HG03095 (cell line): Measurements from ENCODE around the gene OR5K2.
A peak's percentile ranks its signal among the peaks of the same experiment; 100 is the strongest.

Experiments
- ATAC-seq: cut with Tn5 transposase; IDR thresholded peaks from one replicate; pipeline ENCODE4 v1.9.1; 2021; ENCODE audit warnings: moderate library complexity; ENCODE audit not compliant: unreplicated experiment

The OR5K2 gene

DNA sequence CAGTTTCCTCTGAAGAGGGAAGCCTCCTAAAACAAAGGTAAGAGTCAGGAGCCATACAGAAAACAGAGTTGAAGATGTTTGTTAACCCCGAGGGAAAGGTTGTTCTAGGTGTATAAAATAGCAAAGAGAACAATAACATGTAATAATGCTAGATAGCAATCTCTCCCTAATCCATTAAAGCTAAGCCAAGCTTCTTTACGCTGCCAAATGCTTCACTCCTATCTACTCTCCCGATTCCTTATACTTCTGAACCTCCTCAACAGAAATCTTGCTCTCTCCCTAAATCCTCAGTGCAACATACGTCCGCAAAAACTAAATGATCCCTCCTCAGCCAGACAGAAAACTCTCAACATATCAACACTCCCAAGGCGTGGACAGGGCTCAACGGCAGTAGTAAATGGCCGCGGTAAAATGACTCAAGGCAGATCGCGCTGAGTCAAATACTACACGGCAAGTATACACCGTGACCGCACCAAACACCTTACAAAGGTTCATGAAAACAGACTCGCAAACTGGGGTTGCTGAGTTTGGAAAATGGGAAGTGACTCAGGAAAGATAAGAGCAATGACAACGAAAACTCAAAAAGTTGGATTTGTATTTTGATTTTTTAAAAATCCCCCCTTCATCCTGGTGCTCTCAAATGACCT, 24.5 kb downstream of the OR5K2 start:
- peak; percentile 34 for ATAC-seq

DNA sequence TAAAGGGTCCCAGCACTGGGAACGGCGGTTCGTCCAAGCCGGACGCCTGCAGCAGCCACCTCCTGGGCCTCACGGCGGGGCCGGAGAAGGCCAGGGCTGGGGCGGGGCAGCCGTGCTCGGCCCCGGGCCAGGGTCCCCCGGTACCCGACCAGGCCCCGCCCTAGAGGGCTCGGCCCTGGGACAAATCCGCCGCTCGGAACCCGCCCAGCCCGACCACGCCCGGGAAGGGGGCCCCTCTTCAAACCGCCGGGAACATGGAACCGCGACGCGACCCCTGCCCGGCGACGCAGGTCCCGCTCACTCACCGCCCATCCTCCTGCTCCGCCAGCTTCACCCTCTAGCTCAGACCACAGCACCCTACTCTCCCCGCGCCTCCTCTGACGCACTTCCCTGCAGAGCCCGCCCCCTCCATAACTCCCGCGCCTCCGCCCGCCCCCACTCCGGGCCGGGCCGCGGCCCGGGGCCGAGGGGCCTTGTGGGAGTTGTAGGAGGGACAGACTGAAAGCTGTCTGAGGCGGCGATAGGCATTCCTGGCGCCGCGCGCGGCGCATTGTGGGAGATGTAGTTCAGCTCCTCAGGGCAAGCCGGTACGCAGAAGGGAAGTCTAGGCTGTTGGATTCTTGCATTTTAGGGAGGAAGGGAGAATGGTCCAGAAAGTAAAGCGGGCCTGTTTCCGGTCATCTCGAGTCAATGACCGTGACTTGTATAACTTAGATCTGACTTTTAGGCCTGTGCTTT, 25.2 kb downstream of the OR5K2 start, which contains the start of gene CLDND1:
Gene CLDND1, minus strand, starts transcription at position 359 of the 738 bp plus-strand sequence. CDS start 1,478 bp downstream, outside the sequence.
- ATAC-seq = peak; percentile 86

DNA sequence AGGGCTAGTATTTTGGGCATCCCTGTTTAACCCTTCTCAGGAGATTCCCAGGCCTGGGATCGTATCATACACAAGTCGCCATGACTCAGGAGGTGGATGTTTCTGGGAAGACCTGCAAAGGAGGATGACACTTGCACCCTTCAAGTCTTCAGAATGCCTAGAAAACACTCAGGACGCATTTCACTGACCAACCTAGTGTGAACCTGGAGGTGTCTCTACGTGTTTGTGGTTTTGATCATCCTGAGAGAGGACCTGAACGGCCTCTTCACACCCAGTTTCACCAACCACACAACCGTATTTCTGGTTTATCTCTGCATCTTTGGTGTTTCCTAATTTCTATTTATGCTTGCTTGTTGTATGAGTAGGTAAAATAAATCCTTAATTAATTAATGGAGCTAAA, 28.0 kb downstream of the OR5K2 start:
- ATAC-seq = no peak

DNA sequence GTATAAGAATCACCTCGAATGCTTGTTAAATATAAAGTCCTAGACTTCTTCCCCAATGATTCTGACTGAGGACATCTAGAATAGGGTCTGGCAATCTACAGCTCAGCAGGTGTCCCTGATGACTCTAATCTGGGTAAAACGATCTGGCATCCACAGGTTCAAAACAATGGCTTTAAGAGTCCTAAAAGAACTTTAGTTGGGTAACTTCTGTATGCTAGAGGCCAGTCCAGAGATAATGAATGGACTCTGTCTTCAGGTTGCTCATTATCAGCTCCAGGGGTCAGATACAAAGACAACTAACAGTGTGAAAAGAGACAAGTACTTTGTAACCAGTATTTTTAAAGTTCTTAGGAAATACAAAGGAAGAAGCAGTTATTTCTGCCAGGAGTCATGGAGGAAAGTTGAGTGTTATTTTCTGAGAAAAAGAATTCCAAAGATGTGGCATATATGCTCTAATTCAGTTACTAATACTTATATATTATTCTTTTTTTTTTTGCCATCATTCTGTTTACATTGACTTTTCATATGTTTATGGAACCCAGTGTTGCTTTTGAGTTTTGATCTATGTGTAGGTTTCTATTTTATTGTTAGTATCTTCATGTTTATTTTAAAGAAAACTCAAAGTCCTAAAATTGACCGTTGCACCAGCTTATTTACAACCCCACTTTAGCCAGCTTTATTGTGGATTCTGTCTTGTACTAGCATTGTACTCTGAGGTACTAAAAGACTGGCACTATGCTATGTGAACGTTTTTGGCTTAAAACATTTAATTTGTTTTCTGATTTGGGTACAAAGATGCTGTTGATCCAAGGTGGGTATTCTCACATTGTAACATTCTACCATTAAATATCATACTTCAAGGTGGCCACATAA, 31.2 kb downstream of the OR5K2 start:
- no peak for ATAC-seq

- no peak for ATAC-seq
These were observed 32.5 kb downstream of the OR5K2 start for GRCh38 chr3:98529856-98530459.

- no peak for ATAC-seq
These were observed 33.2 kb downstream of the OR5K2 start for GRCh38 chr3:98530676-98531075.

DNA sequence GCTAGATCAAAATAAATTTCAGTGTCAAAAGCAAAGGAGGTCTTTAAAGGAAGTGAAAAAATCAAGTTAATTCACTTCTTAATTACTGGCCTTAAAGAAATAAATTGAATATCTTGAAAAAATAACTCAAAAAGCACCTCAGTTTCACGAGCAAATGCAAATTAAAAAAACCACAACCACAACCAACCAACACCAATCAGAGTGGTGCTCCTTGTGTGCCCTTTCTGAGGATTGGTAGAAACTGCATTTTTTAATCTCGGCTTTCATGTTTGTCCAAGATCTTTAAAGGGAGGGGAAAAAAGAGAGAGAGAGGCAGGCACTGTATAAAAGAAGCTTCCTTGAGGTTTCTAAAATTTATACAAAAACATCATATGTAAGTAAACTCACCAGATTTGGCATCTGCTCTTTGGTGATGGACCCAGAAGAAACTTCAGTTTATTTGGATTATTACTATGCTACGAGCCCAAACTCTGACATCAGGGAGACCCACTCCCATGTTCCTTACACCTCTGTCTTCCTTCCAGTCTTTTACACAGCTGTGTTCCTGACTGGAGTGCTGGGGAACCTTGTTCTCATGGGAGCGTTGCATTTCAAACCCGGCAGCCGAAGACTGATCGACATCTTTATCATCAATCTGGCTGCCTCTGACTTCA, 34.3 kb downstream of the OR5K2 start, which contains the start of gene GPR15:
Gene GPR15, plus strand, starts transcription at position 357 of the 653 bp plus-strand sequence. Its CDS starts 56 bp downstream, at position 413.
- peak; percentile 23 for ATAC-seq

DNA sequence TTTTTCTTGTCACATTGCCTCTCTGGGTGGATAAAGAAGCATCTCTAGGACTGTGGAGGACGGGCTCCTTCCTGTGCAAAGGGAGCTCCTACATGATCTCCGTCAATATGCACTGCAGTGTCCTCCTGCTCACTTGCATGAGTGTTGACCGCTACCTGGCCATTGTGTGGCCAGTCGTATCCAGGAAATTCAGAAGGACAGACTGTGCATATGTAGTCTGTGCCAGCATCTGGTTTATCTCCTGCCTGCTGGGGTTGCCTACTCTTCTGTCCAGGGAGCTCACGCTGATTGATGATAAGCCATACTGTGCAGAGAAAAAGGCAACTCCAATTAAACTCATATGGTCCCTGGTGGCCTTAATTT, 34.8 kb downstream of the OR5K2 start:
- ATAC-seq = no peak

DNA sequence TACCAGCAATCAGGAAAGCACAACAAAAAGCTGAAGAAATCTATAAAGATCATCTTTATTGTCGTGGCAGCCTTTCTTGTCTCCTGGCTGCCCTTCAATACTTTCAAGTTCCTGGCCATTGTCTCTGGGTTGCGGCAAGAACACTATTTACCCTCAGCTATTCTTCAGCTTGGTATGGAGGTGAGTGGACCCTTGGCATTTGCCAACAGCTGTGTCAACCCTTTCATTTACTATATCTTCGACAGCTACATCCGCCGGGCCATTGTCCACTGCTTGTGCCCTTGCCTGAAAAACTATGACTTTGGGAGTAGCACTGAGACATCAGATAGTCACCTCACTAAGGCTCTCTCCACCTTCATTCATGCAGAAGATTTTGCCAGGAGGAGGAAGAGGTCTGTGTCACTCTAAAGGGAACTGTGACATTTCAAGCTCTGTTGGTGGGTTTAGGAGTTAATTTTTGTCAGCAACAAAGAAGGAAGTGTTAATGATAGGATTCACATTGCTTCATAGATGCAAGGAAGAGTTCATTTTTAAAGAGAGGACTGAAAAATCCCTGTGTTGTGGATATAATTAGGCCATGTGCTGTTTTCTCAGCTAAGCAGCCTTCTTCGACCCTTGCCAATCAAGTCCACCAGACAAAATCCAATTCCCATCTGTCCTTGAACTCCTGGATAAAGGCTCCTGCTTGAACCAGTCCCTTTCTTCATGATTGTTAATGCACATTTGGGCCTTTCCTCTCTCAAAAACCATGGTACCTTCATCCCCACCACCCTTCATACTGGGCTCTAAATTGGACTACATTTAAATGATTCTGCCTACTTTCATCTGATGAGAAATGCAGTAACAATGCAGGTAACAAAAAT, 35.5 kb downstream of the OR5K2 start:
- no peak for ATAC-seq

GRCh38 chr3:98534168-98534567, 36.7 kb downstream of the OR5K2 start:
- no peak for ATAC-seq

- ATAC-seq = no peak
These were observed 37.3 kb downstream of the OR5K2 start for GRCh38 chr3:98534734-98535133.

DNA sequence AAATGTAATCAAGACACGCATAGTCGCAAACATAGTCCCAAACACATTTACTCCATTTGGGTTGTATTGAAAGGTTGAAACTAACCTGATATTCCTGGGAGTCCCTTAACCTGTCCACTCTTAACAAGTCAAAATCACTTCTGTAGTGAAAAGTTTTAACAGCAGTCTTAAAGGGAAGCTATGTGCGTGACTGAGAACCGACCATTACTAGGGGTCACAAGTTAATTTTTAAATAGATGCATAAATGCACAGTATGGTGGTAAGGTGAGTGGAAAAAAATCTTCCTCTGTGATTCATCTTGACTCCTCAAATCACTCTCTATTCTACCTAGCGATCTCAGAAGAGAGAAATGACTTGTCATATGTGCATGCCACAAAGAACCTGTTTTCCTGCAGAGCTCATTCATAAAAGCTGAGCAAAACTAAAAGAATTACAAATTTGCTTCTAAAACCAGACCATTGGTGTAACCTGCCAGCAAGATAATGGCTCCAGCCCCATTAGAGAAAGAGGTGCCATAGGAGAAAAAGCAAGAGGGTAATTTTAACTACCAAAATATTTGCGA, 39.1 kb downstream of the OR5K2 start:
- ATAC-seq = peak; percentile 63

DNA sequence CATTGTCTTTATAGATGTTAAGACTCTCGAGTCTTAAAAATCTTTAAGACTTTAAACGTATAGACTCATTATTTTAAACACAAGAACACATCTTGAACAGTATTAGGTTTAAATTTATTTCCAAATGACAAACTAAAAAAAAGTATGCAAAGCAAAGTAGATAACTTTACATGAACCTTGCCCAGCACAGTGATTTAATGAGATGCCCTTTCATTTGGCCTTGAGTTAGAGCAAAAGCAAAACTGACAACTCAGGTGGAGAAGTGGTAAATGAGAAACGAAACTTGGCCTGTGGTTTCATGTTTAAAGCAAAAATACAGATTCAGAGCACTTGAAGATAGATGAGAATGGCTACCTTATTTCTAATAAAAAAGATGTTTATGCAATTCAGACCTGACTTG, 42.9 kb downstream of the OR5K2 start:
- ATAC-seq = peak; percentile 36

GRCh38 chr3:98541695-98542094, 44.2 kb downstream of the OR5K2 start:
- ATAC-seq = no peak

DNA sequence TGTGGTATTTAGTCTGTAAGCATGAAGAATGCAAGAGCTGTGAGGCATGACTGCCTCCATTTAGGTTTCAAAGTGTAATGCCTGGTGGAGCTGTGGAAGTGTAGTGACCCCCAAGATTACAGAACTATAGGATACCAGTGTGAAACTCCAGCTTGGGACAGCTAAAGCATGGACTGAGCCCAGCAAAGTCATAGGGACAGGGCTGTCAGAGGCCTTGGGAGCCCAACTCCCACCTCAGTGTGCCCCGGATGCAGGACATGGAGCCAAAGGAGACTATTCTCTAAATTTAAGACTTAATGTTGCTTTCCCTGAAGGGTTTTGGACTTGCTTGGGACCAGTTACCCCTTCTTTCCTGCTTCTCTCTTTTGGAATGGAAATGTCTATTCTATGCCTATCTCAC, 45.1 kb downstream of the OR5K2 start:
- no peak for ATAC-seq

GRCh38 chr3:98545940-98546339, 48.5 kb downstream of the OR5K2 start:
- peak; percentile 56 for ATAC-seq
